Gastroesophageal sphincter (tissue), 4 donors: ENCODE data around the gene CPT1A. TPM values are rescaled to one million over a fixed set of nuclear protein-coding genes. Genes with fewer than 3 reads are reported as not detected.

Experiments
- ATAC-seq: fragments of 150-250 bp; one replicate; pipeline ENCODE4 v1.9.1; 2016; ENCODE audit warnings: mild to moderate bottlenecking, moderate library complexity
- H3K27ac ChIP-seq, 4 donors: fragments of 200-600 bp; sonication (generic) in 3 of 4; 1 replicate in 3 of 4; 2 replicates in 1 of 4; pipeline ENCODE4 v1.5.1; 2016 to 2019
- H3K27me3 ChIP-seq: fragments of 200-600 bp; sonication (generic); one replicate; pipeline ENCODE4 v1.5.1; 2019
- H3K36me3 ChIP-seq, 2 donors: fragments of 200-600 bp; sonication (generic); one replicate each; pipeline ENCODE4 v1.5.1; 2019; ENCODE audit warnings: control low read depth in 1 of 2
- H3K4me1 ChIP-seq, 3 donors: fragments of 200-600 bp; sonication (generic); 1 replicate in 2 of 3; 2 replicates in 1 of 3; pipeline ENCODE4 v1.5.1; 2016 to 2019; ENCODE audit warnings: control low read depth in 2 of 3
- H3K4me3 ChIP-seq, 2 donors: fragments of 200-600 bp; sonication (generic); one replicate each; pipeline ENCODE4 v1.5.1; 2019; ENCODE audit warnings: mild to moderate bottlenecking in 1 of 2, moderate library complexity in 1 of 2
- H3K9me3 ChIP-seq, 3 donors: fragments of 200-600 bp; sonication (generic); one replicate each; pipeline ENCODE4 v1.5.1; 2017 to 2019; ENCODE audit warnings: control low read depth in 2 of 3
- CTCF ChIP-seq, 4 experiments: fragments of 200-600 bp in 2 of 4; fragments of 450-650 bp in 2 of 4; sonication (generic) in 1 of 4; IDR thresholded peaks; one replicate each; pipeline ENCODE4 v1.5.1; 2017 to 2019; ENCODE audit warnings: antibody characterized with exemption in 4 of 4, mild to moderate bottlenecking in 2 of 4, moderate library complexity in 2 of 4
- EP300 ChIP-seq: sonication (generic); formaldehyde crosslinking; IDR thresholded peaks from one replicate; pipeline ENCODE4 v1.6.1; 2017; ENCODE audit warnings: antibody characterized with exemption, mild to moderate bottlenecking
- POLR2A ChIP-seq, 2 donors: fragments of 450-650 bp; IDR thresholded peaks; one replicate each; pipeline ENCODE4 v1.6.1; 2017; ENCODE audit warnings: antibody characterized with exemption in 2 of 2, mild to moderate bottlenecking in 2 of 2, moderate library complexity in 1 of 2
- POLR2AphosphoS5 ChIP-seq: sonication (generic); formaldehyde crosslinking; IDR thresholded peaks from one replicate; pipeline ENCODE4 v1.6.1; 2017; ENCODE audit warnings: antibody characterized with exemption
- WGBS, 2 donors: methylation state at CpG; one replicate each; pipeline ENCODE4 v1.1.5; 2018; ENCODE audit warnings: low coverage in 1 of 2; 5-methylcytosine and 5-hydroxymethylcytosine counted together
- total RNA-seq, 4 donors: library from RNA; depleted of rRNA; stranded (reverse); fragments of >200 nt; gene quantifications; one replicate each; pipeline ENCODE4 v1.1.0, GENCODE V29; 2016

CPT1A gene
- total RNA-seq, 4 donors from 2014 or later: 33.4 to 103 (median 74.7) TPM

GRCh38 chr11:68852628-68853027 is 10.9 kb upstream of the CPT1A start:
- no peak for ATAC-seq
- H3K9me3 ChIP-seq: no peaks in the 10 kb centered on the region
- no peaks in the 10 kb centered on the region for H3K36me3 ChIP-seq
- no peak overlapping the region for H3K27ac ChIP-seq
- peaks cover 0 to 33% (median 4%) of the 10 kb centered on the region in 3 donors for H3K4me1 ChIP-seq
- H3K4me3 ChIP-seq: no peak overlapping the region
- TF ChIP-seq EP300 (no peak), POLR2A (IDR thresholded peaks at IDR 0.05) (no peak), CTCF (IDR thresholded peaks at IDR 0.05) (no peak), POLR2AphosphoS5 (no peak)
- peaks cover 27% of the 10 kb centered on the region for H3K27me3 ChIP-seq
- WGBS, 2 donors: 69 to 83% methylated on average over 8 of the region's 8 CpGs

- WGBS, 2 donors: 74 to 83% methylated on average over 12 to 15 of the region's 15 CpGs
- H3K27me3 ChIP-seq: peaks cover 10% of the 10 kb centered on the region
- ATAC-seq: no peak
- TF ChIP-seq POLR2A (IDR thresholded peaks at IDR 0.05) (no peak), CTCF (IDR thresholded peaks at IDR 0.05) (no peak), POLR2AphosphoS5 (no peak), EP300 (no peak)
- H3K36me3 ChIP-seq: no peaks in the 10 kb centered on the region
- H3K4me3 ChIP-seq: no peak overlapping the region
- H3K9me3 ChIP-seq: no peaks in the 10 kb centered on the region
- no peak overlapping the region for H3K27ac ChIP-seq
- peaks cover 0 to 25% (median 7%) of the 10 kb centered on the region in 3 donors for H3K4me1 ChIP-seq
These were observed 6.7 kb upstream of the CPT1A start for GRCh38 chr11:68848429-68848828.

- Histone ChIP-seq H3K27ac (no peak overlapping the region), H3K27me3 (no peaks in the 10 kb centered on the region), H3K36me3 (no peaks in the 10 kb centered on the region), H3K9me3 (no peaks in the 10 kb centered on the region), H3K4me3 (no peak overlapping the region), H3K4me1 (peaks cover 0 to 36% (median 12%) of the 10 kb centered on the region in 3 donors)
- 51 to 66% methylated on average over 3 to 4 of the region's 4 CpGs for WGBS, 2 donors
- no peak for TF ChIP-seq POLR2A (IDR thresholded peaks at IDR 0.05)
- no peak for TF ChIP-seq EP300
- no peak for TF ChIP-seq CTCF (IDR thresholded peaks at IDR 0.05)
- TF ChIP-seq POLR2AphosphoS5: no peak
- ATAC-seq: no peak
These were observed 5.7 kb upstream of the CPT1A start for GRCh38 chr11:68847395-68847794.

GRCh38 chr11:68845351-68846002 is 3.8 kb upstream of the CPT1A start:
- ATAC-seq: peak; percentile 34
- H3K9me3 ChIP-seq: no peaks in the 10 kb centered on the region
- TF ChIP-seq POLR2AphosphoS5: no peak
- TF ChIP-seq CTCF (IDR thresholded peaks at IDR 0.05): no peak
- no peak for TF ChIP-seq POLR2A (IDR thresholded peaks at IDR 0.05)
- H3K27ac ChIP-seq: peak overlapping the region in 3 of 4 donors; percentile 16 to 98 (median 54)
- no peaks in the 10 kb centered on the region for H3K36me3 ChIP-seq
- no peak overlapping the region for H3K4me3 ChIP-seq
- no peaks in the 10 kb centered on the region for H3K27me3 ChIP-seq
- 73 to 75% methylated on average over 12 to 13 of the region's 18 CpGs for WGBS, 2 donors
- peaks cover 0 to 49% (median 12%) of the 10 kb centered on the region in 3 donors for H3K4me1 ChIP-seq

- ATAC-seq: no peak
- peaks cover 0 to 55% (median 17%) of the 10 kb centered on the region in 3 donors for H3K4me1 ChIP-seq
- WGBS, 2 donors: 78 to 83% methylated on average over 1 to 6 of the region's 6 CpGs
- H3K4me3 ChIP-seq: no peak overlapping the region
- H3K36me3 ChIP-seq: no peaks in the 10 kb centered on the region
- no peaks in the 10 kb centered on the region for H3K27me3 ChIP-seq
- peak overlapping the region in 3 of 4 donors; percentile 54 to 98 (median 95) for H3K27ac ChIP-seq
- TF ChIP-seq EP300 (no peak), POLR2A (IDR thresholded peaks at IDR 0.05) (no peak), CTCF (IDR thresholded peaks at IDR 0.05) (no peak), POLR2AphosphoS5 (no peak)
- no peaks in the 10 kb centered on the region for H3K9me3 ChIP-seq
These were observed 3.1 kb upstream of the CPT1A start for GRCh38 chr11:68844801-68845200.
